Measurements from ENCODE around the gene DOK6.

DNA sequence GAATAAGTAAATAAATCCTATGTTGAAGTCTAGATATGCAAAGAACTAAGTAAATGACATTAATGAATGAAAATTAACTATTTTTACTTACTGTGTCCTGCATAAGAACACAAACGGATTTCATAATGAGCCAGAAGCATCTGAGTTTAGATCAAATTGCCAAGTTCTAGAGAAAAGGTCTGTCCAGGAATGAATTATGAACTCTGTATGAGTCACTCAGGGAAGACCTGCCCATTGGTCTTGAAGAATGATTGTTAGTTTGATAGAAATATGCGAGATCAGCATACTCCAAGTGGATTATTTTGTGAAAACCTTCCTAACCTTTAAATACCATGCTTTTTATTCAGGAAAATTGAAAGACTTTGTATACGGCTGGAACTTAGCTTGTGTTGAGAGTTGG, 189.5 kb downstream of the DOK6 start:
- TF ChIP-seq, protein P1, sequence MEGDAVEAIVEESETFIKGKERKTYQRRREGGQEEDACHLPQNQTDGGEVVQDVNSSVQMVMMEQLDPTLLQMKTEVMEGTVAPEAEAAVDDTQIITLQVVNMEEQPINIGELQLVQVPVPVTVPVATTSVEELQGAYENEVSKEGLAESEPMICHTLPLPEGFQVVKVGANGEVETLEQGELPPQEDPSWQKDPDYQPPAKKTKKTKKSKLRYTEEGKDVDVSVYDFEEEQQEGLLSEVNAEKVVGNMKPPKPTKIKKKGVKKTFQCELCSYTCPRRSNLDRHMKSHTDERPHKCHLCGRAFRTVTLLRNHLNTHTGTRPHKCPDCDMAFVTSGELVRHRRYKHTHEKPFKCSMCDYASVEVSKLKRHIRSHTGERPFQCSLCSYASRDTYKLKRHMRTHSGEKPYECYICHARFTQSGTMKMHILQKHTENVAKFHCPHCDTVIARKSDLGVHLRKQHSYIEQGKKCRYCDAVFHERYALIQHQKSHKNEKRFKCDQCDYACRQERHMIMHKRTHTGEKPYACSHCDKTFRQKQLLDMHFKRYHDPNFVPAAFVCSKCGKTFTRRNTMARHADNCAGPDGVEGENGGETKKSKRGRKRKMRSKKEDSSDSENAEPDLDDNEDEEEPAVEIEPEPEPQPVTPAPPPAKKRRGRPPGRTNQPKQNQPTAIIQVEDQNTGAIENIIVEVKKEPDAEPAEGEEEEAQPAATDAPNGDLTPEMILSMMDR (conservative IDR thresholded peaks at IDR 0.05), result no peak
- no peak for TF ChIP-seq ZFX (IDR thresholded peaks at IDR 0.05)
